ENCODE results near the gene LRRC74B. TPM values are rescaled to one million over a fixed set of nuclear protein-coding genes. Genes with fewer than 3 reads are reported as not detected.
"Not testable (repeated sequence)": the region's sequence is repeated elsewhere in the genome, so short reads cannot be mapped to it uniquely, and the experiment has no call there.

The LRRC74B gene
- total RNA-seq, 1 donor from 2014 or later: 3.6 TPM

DNA sequence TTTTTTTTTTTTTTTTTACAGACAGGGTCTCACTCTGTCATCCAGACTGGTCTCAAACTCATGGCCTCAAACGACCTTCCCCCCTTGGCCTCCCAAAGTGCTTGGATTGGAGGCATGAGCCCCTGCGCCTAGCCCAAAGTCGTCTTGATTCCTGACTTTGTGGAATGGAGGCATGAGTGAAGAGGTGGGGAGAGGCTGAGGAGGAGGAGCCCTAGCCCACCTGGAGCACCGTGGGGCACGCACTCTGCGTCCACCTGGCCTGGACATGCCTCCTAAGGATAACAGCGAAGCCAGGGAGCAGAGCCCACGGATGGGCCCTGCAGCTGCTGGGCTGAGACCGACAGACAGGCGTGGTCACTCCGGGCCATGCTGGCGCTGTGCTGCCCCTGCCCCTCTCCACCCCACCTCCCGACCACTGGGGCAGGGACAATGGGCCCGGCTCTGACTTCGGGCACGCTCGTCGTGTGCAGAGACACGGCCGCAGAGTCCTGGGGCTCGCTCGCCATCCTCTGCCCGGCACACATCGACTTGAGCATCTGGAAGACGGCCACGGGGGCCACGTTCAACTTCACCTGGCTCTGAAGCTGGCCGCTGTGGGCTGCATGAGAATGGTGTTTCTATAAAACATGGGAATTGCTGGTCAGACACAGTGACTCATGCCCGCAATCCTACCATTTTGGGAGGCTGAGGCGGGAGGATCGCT is 34.8 kb downstream of the LRRC74B start:
- Histone ChIP-seq H3K27me3 (ENCODE audit: low read depth) (no peaks in the 10 kb centered on the region), H3K4me1 (no peaks in the 10 kb centered on the region), H3K36me3 (no peaks in the 10 kb centered on the region), H3K9me3 (no peaks in the 10 kb centered on the region), H3K4me3 (no peak overlapping the region), H3K27ac (no peak overlapping the region)
- TF ChIP-seq CTCF (IDR thresholded peaks at IDR 0.05): no peak
- intact Hi-C loops (cut with DNase I): no loop called here
- ATAC-seq (no peak), DNase-seq (no peak)

DNA sequence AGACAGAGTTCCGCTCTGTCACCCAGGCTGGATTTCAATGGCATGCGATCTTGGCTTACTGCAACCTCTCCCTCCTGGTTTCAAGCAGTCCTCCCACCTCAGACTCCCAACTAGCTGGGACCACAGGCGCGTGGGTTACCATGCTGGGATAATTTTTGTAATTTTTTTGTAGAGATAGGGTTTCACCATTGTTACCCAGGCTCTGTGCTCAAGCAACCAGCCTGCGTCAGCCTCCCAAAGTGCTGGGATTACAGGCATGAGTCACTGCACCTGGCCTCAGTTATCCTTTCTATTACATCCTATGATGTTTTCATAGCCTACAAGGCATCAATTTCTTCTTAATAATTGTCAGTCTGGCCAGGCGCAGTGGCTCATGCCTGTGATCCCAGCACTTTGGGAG is 36.5 kb downstream of the LRRC74B start:
- no peak for TF ChIP-seq CTCF (IDR thresholded peaks at IDR 0.05)
- Histone ChIP-seq H3K4me1 (no peaks in the 10 kb centered on the region), H3K9me3 (no peaks in the 10 kb centered on the region), H3K27ac (no peak overlapping the region), H3K36me3 (no peaks in the 10 kb centered on the region), H3K4me3 (no peak overlapping the region), H3K27me3 (ENCODE audit: low read depth) (no peaks in the 10 kb centered on the region)
- DNase-seq: no peak
- no peak for ATAC-seq
- intact Hi-C loops (cut with DNase I): no loop called here

- TF ChIP-seq CTCF (IDR thresholded peaks at IDR 0.05): no peak
- Histone ChIP-seq H3K27me3 (ENCODE audit: low read depth) (no peaks in the 10 kb centered on the region), H3K36me3 (no peaks in the 10 kb centered on the region), H3K9me3 (no peaks in the 10 kb centered on the region), H3K4me1 (no peaks in the 10 kb centered on the region), H3K4me3 (no peak overlapping the region), H3K27ac (no peak overlapping the region)
- no peak for ATAC-seq
- intact Hi-C loops (cut with DNase I): no loop called here
- no peak for DNase-seq
These were observed 41.4 kb downstream of the LRRC74B start for GRCh38 chr22:21087119-21087518.

- H3K36me3 ChIP-seq; H3K4me1 ChIP-seq; ATAC-seq; H3K27ac ChIP-seq; DNase-seq; H3K4me3 ChIP-seq; H3K9me3 ChIP-seq; H3K27me3 ChIP-seq (ENCODE audit: low read depth); intact Hi-C loops (cut with DNase I): not testable (repeated sequence)
These were observed 42.2 kb downstream of the LRRC74B start for GRCh38 chr22:21087926-21088325.

DNA sequence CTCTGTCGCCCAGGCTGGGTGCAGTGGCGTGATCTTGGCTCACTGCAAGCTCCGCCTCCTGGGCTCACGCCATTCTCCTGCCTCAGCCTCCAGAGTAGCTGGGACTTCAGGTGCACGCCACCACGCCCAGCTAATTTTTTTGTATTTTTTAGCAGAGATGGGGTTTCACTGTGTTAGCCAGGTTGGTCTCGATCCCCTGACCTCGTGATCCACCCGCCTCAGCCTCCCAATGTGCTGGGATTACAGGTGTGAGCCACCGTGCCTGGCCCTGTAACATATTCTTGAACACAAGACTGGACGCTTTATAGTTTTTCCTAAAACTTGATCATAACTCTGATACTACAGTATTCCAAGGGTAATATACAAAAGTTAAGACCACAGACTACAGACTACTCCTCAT is 45.5 kb downstream of the LRRC74B start:
- H3K9me3 ChIP-seq; H3K27ac ChIP-seq; H3K4me3 ChIP-seq; H3K27me3 ChIP-seq (ENCODE audit: low read depth); DNase-seq; ATAC-seq; intact Hi-C loops (cut with DNase I); H3K4me1 ChIP-seq; H3K36me3 ChIP-seq: not testable (repeated sequence)

DNA sequence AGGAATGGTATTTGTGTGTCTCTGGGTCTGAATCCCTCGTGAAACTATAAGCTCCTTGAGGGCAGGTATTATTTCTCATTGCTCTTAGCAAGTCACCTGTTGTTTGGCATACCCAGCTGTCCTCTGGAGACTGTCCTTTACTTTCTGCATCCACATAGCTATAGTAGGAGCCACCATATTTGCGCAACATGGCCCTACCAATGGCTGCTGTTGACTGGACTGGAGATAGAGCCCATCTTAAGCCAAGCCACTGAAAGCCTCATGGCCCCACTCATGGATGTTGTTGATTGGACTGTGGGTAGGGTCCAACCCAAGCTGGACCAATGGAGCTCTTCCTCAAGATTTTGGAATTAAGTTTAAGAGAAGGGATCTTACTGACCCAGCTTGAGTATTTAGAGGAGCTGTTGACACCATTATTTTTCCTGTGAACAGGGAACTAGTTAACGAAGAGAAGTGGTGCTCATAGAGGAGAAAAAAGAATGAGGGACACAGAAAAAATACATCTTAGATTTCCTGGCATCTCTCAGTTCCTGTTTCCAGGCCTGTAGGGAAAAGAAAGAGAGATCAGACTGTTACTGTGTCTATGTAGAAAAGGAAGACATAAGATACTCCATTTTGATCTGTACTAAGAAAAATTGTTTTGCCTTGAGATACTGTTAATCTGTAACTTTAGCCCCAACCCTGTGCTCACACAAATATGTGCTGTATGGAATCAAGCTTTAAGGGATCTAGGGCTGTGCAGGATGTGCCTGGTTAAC is 47.2 kb downstream of the LRRC74B start:
- no peaks in the 10 kb centered on the region for H3K9me3 ChIP-seq
- DNase-seq (no peak), ATAC-seq (no peak)
- no peak for TF ChIP-seq CTCF (IDR thresholded peaks at IDR 0.05)
- H3K4me1 ChIP-seq: no peaks in the 10 kb centered on the region
- no peak overlapping the region for H3K4me3 ChIP-seq
- intact Hi-C loops (cut with DNase I): no loop called here
- no peaks in the 10 kb centered on the region for H3K36me3 ChIP-seq
- no peaks in the 10 kb centered on the region for H3K27me3 ChIP-seq (ENCODE audit: low read depth)
- no peak overlapping the region for H3K27ac ChIP-seq

- H3K4me1 ChIP-seq; DNase-seq; H3K4me3 ChIP-seq; intact Hi-C loops (cut with DNase I); H3K9me3 ChIP-seq; ATAC-seq; H3K36me3 ChIP-seq; H3K27ac ChIP-seq; H3K27me3 ChIP-seq (ENCODE audit: low read depth): not testable (repeated sequence)
These were observed 47.9 kb downstream of the LRRC74B start for GRCh38 chr22:21093555-21094137.

All from lower lobe of right lung (tissue), 2 donors.